ENCODE data around the gene TOP3A.

GRCh38 chr17:18250708-18251107, 64.1 kb downstream of the TOP3A start:
- TF ChIP-seq CTCF (IDR thresholded peaks at IDR 0.05; ENCODE audit: low read length) (no peak), EZH2 (IDR thresholded peaks at IDR 0.05; ENCODE audit: borderline replicate concordance, low read length) (no peak)
